Stimulated activated CD8-positive, alpha-beta memory T cell treated with anti-CD3 and anti-CD28 coated beads, Interleukin-4, amount 100 ng/mL, for 48 hours (primary cell): ENCODE results near the gene PTPRD.
"Not testable (repeated sequence)": the region's sequence is repeated elsewhere in the genome, so short reads cannot be mapped to it uniquely, and the experiment has no call there.

Source experiments
- DNase-seq: peaks from one replicate; pipeline ENCODE4 v3.0.0-alpha.2; 2020

PTPRD gene

GRCh38 chr9:9099646-9100045, 1513.2 kb downstream of the PTPRD start:
- no peak for DNase-seq

- not testable (repeated sequence) for DNase-seq
Observed at GRCh38 chr9:9097254-9097653, 1515.5 kb downstream of the PTPRD start.

- DNase-seq, result no peak
Observed at GRCh38 chr9:9091387-9091786, 1521.4 kb downstream of the PTPRD start.

- no peak for DNase-seq
Observed at GRCh38 chr9:9079473-9079872, 1533.3 kb downstream of the PTPRD start.

- DNase-seq, result no peak
Observed at GRCh38 chr9:9078301-9078700, 1534.5 kb downstream of the PTPRD start.

DNA sequence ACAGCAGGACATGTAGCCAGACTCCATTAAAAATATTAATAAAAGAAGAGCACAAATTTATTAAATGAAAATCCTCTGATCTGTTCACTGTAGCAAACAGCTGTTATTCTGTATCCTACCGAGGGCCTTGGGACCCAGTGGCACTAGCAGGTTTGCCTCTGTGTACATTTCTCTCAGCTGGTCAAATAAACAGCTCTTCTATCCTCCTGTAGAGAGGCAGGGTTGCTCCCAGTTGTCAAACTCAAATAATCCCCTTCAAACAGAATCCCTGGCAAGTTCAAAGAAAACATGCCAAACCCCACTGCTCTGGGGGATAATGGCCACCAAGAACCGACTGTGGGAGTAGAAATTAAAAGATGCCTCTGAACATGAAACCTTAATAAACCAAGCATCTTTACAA, 1551.2 kb downstream of the PTPRD start:
- DNase-seq, result no peak

- no peak for DNase-seq
Observed at GRCh38 chr9:9054354-9054992, 1558.3 kb downstream of the PTPRD start.

DNA sequence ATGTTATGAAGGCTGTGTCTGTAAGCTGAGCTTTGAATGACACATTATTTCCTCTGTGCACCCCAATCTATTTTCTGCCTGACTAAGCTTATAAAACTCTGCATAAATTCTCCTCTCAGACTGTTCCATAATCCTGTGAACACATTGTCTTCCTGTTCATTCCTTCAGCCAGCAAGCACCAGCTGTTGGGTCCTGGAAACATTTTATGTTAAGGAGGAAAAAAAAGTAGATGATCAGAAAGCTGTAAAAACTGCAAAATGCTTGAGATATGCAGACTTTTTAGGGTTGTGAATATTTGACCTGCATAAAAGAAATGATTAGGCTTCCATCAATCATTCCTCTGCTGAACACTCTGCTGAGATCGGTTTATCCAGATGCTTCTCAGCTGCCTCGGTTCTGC, 1567.2 kb downstream of the PTPRD start:
- DNase-seq, result no peak

GRCh38 chr9:9045072-9045471, 1567.7 kb downstream of the PTPRD start:
- DNase-seq, result no peak

DNA sequence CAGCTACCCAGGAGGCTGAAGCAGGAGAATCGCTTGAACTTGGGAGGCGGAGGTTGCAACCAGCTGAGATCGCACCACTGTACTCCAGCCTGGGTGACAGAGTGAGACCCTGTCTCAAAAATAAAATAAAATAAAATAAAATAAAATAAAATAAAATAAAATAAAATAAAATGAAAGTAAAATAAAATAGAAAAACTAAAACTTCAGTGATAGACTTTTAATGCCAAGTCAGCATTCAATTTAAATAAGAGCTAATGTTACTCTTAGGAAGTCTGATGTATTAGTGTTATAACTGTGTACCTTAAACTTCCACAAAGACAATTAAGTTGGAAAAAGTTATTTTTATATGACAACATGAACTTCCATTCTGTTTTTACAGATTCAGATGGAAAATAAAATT, 1569.0 kb downstream of the PTPRD start:
- not testable (repeated sequence) for DNase-seq

GRCh38 chr9:9041756-9042155, 1571.0 kb downstream of the PTPRD start:
- DNase-seq, result no peak

GRCh38 chr9:9033022-9033421, 1579.8 kb downstream of the PTPRD start:
- DNase-seq, result no peak

DNA sequence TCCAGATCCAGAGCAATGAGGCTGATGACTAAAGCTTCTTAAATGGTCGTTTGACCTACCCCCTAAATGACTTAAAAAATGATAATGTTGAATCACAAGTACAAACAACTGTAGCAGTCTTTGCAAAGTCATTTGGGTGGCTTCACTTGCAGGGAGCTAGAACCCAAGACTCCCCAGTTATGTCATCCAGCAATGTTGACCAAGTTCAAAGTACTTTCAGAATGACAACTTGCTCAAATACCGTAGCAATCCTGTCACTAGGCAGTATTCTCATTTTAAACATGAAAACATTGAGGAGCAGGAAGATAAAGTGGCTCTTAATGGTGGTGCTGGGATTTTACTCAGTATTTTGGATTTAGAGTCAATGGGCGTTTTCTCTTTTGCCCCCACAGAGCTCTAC, 1596.2 kb downstream of the PTPRD start:
- no peak for DNase-seq

DNA sequence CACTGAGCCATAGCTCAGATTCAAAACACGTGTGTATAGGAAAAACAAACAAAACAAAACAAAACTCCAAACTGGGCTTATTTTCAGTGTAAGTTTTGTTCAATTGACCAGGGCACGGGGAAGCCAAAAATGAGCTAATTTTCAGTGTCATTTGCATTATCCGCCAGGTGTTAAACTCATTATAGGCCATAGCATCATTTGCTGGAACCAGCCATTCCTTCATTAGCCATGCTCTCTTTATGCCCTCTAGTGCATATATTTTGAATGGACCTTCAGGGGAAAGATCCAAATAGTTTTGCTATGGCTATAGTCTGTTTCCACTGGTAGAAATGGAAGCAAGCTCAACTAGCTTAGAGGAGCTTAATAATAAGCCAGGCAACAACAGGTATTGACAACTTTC, 1608.0 kb downstream of the PTPRD start:
- DNase-seq, result no peak

DNA sequence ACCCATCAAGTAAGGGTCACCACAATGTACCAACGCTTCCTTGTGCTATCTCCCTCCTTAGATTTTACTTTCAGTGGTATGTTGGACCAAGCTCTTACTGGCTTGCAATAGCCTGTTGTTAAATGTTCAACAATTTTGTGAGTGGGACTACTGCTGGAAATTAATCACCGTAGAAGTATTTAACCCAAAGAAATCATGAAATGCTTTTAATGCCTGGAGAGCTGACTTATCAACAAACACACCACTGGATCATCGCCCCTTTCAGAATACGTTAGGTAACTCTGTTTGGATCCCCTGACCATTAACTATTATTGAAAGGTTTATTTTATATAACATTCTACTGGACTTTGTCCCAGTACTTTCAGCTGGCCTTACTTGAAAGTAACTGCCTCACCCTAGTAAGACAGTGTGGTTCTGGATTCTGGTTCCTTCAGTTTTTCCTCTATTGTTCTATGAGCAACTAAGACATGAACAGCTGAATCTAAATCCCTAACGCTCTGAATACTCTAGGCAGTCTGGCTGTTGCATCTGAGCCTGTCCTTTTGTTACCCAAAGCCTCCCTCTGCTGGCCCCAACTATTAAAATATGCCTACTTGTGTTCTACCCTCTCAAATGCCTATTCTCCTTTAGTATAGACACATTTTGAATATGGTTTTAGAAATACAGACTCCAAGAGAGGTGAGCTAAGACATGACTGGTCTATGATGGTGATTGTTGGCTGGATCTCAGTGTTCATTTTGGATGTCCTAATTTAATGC, 1609.8 kb downstream of the PTPRD start:
- no peak for DNase-seq

DNA sequence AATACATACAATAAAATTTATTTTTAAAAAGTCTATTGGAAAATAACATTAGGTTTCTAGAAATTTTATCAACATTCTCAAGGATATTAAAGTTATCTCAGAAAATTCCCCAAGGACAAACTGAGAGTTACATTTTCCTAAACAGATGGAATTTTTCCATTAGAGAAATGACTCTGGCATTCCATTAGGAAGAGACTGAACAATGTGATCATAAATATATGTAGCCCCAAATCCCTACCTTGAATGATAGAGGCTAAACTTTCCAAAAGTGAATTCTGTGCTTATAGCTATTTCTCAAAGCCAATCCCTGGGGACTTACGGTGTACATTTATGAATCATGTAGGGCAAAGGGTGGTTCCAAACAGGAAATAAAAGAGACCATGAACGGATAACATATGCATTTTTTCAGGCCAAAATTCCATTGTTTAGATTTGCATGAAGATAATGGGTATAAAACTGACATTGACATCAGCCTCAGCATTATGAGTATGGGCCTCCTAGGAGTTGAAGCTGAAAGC, 1632.2 kb downstream of the PTPRD start:
- no peak for DNase-seq

DNA sequence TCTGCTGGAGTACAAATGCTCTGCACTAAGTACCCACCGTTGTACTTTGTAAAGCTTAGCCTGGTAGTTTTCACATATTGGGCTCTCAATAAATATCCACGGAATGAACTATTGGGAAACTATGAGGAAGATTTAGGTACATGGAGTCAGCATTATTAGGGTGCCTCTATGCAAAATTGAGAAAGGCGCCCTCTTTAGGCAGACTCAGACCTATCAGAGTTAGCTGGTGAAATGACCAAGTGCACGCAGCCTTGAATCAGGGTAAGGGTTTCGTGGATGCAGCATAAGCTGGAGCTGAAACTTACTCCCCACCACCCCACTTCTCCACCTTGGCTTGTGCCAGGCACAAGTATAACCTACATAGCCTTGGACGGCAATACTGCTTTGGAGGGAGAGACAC, 1634.5 kb downstream of the PTPRD start:
- no peak for DNase-seq

- DNase-seq, result not testable (repeated sequence)
Observed at GRCh38 chr9:8968350-8968749, 1644.5 kb downstream of the PTPRD start.

DNA sequence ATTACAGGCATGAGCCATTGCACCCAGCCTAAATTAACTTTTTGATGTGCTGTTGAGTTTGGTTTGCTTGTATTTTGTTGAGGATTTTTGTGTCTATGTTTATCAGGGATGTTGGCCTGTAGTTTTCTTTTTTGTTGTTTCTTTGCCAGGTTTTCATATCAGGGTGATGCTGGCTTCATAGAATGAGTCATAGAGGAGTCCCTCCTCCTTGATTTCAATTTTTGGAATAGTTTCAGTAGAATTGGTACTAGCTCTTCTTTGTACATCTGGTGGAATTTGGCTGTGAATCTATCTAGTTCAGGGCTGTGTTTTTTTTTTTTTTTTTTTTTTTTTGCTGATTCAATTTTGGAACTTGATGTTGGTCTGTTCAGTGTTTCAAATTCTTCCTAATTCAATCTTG, 1648.9 kb downstream of the PTPRD start:
- DNase-seq, result no peak

GRCh38 chr9:8962084-8962483, 1650.7 kb downstream of the PTPRD start:
- no peak for DNase-seq

DNA sequence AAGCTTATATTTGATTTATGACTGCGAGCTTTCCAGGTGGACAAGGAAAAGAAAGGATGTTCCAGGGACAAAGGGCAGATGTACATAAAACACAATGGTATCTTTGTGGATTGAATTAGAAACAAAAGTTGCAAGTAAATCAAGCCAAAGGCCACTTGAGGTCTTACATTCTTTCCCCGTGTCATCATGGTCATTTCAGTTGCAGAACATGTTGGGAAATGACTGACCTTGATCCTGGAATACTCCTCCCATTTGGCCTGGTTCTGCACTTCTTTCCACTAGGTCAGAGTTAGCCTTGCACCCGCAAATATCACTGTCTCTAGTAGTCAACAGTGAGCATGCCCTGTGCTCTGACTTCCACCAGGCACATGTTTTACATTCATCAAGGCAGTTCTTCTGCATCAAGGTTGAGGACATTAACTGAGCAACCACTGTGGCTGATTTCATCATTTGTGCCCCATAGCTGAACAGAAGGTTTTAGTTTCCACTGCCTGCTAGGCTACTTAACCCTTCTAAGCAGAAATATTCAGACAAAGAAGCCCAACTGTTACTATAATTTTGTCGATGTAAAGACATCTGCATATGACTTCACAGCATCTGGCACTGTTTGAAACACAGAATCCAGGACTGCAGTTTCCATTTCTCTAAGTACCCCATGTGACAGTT, 1651.5 kb downstream of the PTPRD start:
- DNase-seq, result no peak

DNA sequence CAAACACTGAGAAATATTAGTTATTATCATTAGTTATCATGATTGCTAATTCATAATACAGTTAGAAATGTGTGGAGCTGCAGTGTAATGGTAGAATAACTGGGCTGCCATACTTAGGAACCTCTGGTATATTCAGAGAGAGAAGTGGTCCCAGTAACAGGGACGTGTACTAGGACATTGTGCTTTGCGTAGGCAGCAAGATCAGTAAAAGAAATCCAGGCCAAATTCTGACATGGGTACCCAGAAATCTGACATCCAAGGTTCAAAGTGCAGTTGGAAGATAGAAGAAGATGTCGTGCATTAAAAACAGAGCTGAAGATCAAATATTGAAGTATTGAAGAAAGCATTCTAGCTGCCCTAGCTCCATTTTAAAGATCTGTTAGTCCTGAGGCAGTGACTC, 1652.5 kb downstream of the PTPRD start:
- DNase-seq, result no peak

GRCh38 chr9:8958358-8958757, 1654.4 kb downstream of the PTPRD start:
- no peak for DNase-seq

GRCh38 chr9:8955315-8955714, 1657.5 kb downstream of the PTPRD start:
- DNase-seq, result no peak
